HG02588 (cell line): ENCODE results near the gene PRR16.

ENCODE experiments used
- ATAC-seq: cut with Tn5 transposase; IDR thresholded peaks from one replicate; pipeline ENCODE4 v1.9.1; 2021; ENCODE audit warnings: mild to moderate bottlenecking, moderate library complexity; ENCODE audit not compliant: unreplicated experiment

Gene PRR16

GRCh38 chr5:120461251-120461650 lies 2.8 kb upstream of the PRR16 start:
- ATAC-seq, result no peak

- no peak for ATAC-seq
These were observed 957 bp upstream of the PRR16 start for GRCh38 chr5:120463006-120463680.

GRCh38 chr5:120464627-120465435 lies 731 bp downstream of the PRR16 start:
- no peak for ATAC-seq

GRCh38 chr5:120465436-120465961 lies 1.4 kb downstream of the PRR16 start:
- no peak for ATAC-seq

- ATAC-seq, result no peak
These were observed 2.4 kb downstream of the PRR16 start for GRCh38 chr5:120466341-120467006.

GRCh38 chr5:120471971-120472370 lies 7.9 kb downstream of the PRR16 start:
- no peak for ATAC-seq

DNA sequence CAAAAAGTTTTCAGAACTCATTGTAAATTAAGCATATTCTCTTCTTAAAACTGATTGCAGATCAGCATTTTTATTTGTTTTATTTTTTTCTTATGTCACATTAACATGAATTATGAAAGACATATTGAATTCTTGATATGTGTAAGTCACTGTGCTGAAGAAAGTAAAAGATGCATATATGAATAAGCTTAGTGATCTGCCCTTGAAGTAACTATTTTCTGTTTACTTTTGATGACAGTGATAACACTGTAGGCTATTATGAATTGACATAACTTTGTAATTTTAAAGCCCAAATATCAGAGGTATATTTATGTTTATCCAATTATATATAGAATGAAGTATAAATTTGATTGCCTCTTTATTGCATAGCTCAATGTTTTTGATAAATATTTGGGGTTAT lies 8.8 kb downstream of the PRR16 start:
- ATAC-seq, result no peak

- ATAC-seq, result no peak
These were observed 9.2 kb downstream of the PRR16 start for GRCh38 chr5:120473332-120473731.

DNA sequence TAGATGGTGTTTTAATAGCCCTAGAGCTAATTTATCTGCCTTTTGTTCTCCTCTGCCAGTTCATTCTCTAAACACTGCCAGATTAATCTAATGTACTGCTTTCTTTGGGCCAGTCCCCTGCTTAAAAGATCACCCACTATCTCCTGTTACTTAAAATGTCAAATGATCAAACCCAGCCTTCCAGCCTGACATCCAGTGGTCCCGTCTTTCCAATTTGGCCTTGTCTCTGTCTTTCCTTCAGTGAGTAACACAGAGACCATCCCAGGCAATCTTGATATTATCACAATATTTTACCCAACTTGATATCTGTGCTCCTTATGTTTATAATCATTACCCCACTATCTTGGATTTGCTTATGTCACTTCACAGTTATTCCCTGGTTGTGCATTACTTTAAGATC lies 12.0 kb downstream of the PRR16 start:
- no peak for ATAC-seq

- ATAC-seq, result no peak
These were observed 15.0 kb downstream of the PRR16 start for GRCh38 chr5:120479066-120479465.

- ATAC-seq, result no peak
These were observed 35.9 kb downstream of the PRR16 start for GRCh38 chr5:120499876-120500563.

DNA sequence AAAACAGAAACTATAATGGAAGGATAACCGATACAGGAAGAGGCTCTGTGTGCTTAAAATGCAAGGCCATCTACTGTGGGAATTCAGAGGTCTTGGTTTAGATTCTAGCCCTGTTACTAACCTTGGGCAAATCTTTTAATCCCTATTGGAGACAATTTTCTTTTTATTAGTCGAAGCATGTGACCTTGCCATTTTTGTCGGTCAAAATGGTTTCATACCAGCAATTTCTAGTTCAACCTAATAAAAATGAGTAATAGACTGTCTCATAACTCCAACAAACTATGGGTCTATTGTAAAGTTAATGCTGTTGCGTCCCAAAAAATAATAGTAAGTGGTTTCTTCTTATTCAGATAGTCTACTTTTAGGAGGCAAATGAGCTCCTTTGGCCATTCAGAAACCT lies 38.4 kb downstream of the PRR16 start:
- no peak for ATAC-seq

DNA sequence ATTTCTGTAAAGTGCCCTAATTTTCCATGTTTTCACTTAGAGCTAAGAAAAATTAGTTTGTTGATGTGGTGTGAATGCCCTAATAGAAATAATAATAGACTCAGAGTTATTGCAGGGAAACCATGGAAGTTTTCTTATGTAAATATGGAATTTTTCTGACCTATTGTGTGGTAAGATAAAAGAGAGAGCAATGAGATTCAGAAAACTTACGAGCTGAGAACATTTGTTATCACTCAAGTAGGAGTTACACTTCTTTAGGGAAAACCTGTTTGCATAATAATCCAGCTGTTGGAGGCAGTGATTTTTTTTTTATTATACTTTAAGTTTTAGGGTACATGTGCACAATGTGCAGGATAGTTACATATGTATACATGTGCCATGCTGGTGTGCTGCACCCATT lies 39.2 kb downstream of the PRR16 start:
- ATAC-seq, result no peak

- ATAC-seq, result no peak
These were observed 40.0 kb downstream of the PRR16 start for GRCh38 chr5:120504057-120504456.

- ATAC-seq, result no peak
These were observed 43.1 kb downstream of the PRR16 start for GRCh38 chr5:120507197-120507596.

DNA sequence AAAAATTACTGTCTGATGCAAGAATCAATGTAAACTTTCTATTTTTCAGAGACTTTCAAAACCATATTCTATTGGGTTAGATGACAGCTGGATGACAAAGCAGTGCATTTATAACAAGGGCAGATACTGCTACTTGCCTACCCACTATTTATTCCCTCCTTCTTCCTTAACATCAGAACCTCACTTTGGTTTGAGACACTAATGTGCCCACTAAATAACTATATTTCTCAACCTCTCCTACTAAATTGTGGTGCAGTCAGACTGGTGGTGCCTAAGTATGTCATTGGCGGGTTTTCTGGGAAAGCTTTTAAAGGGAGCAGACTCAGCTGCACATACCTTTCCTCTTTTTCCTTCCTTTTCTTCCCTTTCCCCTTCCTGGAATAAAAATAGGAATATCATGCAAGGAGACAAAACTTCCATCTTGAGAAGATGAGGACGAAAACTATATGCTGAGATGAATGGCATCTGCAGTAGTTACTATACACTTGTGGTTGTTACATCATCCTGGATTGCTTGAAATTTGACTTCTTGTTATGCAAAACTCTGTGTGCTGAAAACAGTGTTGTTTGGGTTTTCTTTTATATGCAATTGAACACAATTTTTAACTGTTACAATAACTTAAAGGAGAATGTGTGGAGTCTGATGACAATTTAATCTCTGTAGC lies 43.8 kb downstream of the PRR16 start:
- no peak for ATAC-seq

GRCh38 chr5:120509053-120509452 lies 45.0 kb downstream of the PRR16 start:
- ATAC-seq, result no peak

GRCh38 chr5:120510098-120510637 lies 46.1 kb downstream of the PRR16 start:
- no peak for ATAC-seq

GRCh38 chr5:120510994-120511686 lies 47.0 kb downstream of the PRR16 start:
- ATAC-seq, result no peak

- ATAC-seq, result no peak
These were observed 48.0 kb downstream of the PRR16 start for GRCh38 chr5:120512068-120512467.
